Suprapubic skin (tissue), 4 donors: ENCODE measurements around the gene RIMBP2. TPM values are rescaled to one million over a fixed set of nuclear protein-coding genes. Genes with fewer than 3 reads are reported as not detected.

ENCODE experiments used
- DNase-seq, 2 donors: peaks; one replicate each; pipeline ENCODE4 v3.0.0-alpha.2; 2019; ENCODE audit warnings: low spot score in 2 of 2
- H3K27ac ChIP-seq: fragments of 200-600 bp; sonication (generic); one replicate; pipeline ENCODE4 v1.5.1; 2019
- H3K27me3 ChIP-seq: fragments of 200-600 bp; sonication (generic); one replicate; pipeline ENCODE4 v1.5.1; 2019
- H3K36me3 ChIP-seq: fragments of 200-600 bp; sonication (generic); one replicate; pipeline ENCODE4 v1.5.1; 2019
- H3K4me1 ChIP-seq: fragments of 200-600 bp; sonication (generic); one replicate; pipeline ENCODE4 v1.5.1; 2019
- H3K4me3 ChIP-seq: fragments of 200-600 bp; sonication (generic); one replicate; pipeline ENCODE4 v1.5.1; 2019; ENCODE audit warnings: mild to moderate bottlenecking
- H3K9me3 ChIP-seq: fragments of 200-600 bp; sonication (generic); one replicate; pipeline ENCODE4 v1.5.1; 2019
- CTCF ChIP-seq, 2 donors: fragments of 200-600 bp in 1 of 2; fragments of 450-650 bp in 1 of 2; sonication (generic) in 1 of 2; IDR thresholded peaks; one replicate each; pipeline ENCODE4 v1.5.1; 2016 to 2019; ENCODE audit warnings: antibody characterized with exemption in 2 of 2, mild to moderate bottlenecking in 1 of 2, moderate library complexity in 1 of 2
- EP300 ChIP-seq: sonication (generic); formaldehyde crosslinking; IDR thresholded peaks from one replicate; pipeline ENCODE4 v1.6.1; 2017; ENCODE audit warnings: antibody characterized with exemption
- POLR2A ChIP-seq, 2 donors: fragments of 450-650 bp; IDR thresholded peaks; one replicate each; pipeline ENCODE4 v1.6.1; 2017; ENCODE audit warnings: antibody characterized with exemption in 2 of 2, mild to moderate bottlenecking in 2 of 2, moderate library complexity in 2 of 2
- POLR2AphosphoS5 ChIP-seq, 3 donors: sonication (generic); formaldehyde crosslinking; IDR thresholded peaks; one replicate each; pipeline ENCODE4 v1.6.1; 2017; ENCODE audit warnings: antibody characterized with exemption in 3 of 3
- WGBS: methylation state at CpG from one replicate; pipeline ENCODE4 v1.1.5; 2018; 5-methylcytosine and 5-hydroxymethylcytosine counted together
- total RNA-seq, 4 donors: library from RNA; depleted of rRNA; stranded (reverse); fragments of >200 nt; gene quantifications; one replicate each; pipeline ENCODE4 v1.1.0, GENCODE V29; 2016

Gene RIMBP2
- total RNA-seq, 4 donors from 2014 or later = 2.1 to 21.8 (median 3.0) TPM

DNA sequence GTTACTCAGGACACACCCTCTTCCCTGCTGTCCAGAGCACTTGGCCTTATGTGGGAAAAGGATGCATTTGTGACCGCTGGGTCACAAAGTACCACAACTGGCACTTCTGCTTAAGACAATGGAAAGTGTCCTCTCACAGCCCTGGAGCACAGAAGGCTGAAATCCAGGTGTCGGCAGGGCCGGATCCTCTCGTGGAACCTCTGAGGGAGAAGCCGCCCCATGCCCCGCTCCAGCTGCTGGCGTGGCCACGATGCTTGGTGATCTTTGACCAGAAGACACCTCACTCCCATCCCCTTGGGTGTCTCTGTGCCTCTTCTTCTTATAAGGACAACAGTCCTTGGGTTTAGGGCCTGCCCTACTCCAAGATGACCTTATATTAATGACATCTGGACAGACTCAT, 221.4 kb downstream of the RIMBP2 start:
- no peak overlapping the region for H3K4me3 ChIP-seq
- no peak for DNase-seq
- H3K27me3 ChIP-seq = no peaks in the 10 kb centered on the region
- H3K9me3 ChIP-seq = no peaks in the 10 kb centered on the region
- no peaks in the 10 kb centered on the region for H3K4me1 ChIP-seq
- WGBS = 89% methylated on average over 7 of the region's 8 CpGs
- no peak overlapping the region for H3K27ac ChIP-seq
- no peak for TF ChIP-seq POLR2AphosphoS5 (IDR thresholded peaks at IDR 0.05)
- no peak for TF ChIP-seq EP300
- TF ChIP-seq CTCF (IDR thresholded peaks at IDR 0.05) = no peak
- TF ChIP-seq POLR2A (IDR thresholded peaks at IDR 0.05) = no peak
- H3K36me3 ChIP-seq = no peaks in the 10 kb centered on the region

DNA sequence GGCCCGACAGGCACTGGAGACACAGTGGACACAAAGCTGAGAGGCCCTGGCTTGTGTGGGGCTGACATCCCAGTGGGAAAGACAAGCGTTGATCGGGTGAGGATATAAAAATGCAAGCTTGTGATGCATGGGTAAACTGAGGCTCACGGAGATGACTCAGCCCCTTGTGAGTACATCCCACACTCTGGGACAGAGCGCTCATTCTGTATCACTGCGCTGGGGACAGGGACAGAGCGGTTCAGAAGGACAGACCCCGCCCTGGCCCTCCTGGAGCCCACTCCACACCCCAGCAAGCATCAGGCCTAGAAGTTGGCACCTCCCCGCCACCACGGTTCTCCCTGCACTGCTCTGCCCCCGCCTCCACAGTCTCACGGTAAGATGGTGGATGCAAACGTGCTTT, 222.1 kb downstream of the RIMBP2 start:
- Histone ChIP-seq H3K4me1 (no peaks in the 10 kb centered on the region), H3K4me3 (no peak overlapping the region), H3K27me3 (no peaks in the 10 kb centered on the region), H3K27ac (no peak overlapping the region), H3K9me3 (no peaks in the 10 kb centered on the region), H3K36me3 (no peaks in the 10 kb centered on the region)
- whole genome bisulfite sequencing = 89% methylated on average over 13 of the region's 13 CpGs
- no peak for DNase-seq
- TF ChIP-seq CTCF (IDR thresholded peaks at IDR 0.05) (no peak), POLR2AphosphoS5 (IDR thresholded peaks at IDR 0.05) (no peak), POLR2A (IDR thresholded peaks at IDR 0.05) (no peak), EP300 (no peak)

DNA sequence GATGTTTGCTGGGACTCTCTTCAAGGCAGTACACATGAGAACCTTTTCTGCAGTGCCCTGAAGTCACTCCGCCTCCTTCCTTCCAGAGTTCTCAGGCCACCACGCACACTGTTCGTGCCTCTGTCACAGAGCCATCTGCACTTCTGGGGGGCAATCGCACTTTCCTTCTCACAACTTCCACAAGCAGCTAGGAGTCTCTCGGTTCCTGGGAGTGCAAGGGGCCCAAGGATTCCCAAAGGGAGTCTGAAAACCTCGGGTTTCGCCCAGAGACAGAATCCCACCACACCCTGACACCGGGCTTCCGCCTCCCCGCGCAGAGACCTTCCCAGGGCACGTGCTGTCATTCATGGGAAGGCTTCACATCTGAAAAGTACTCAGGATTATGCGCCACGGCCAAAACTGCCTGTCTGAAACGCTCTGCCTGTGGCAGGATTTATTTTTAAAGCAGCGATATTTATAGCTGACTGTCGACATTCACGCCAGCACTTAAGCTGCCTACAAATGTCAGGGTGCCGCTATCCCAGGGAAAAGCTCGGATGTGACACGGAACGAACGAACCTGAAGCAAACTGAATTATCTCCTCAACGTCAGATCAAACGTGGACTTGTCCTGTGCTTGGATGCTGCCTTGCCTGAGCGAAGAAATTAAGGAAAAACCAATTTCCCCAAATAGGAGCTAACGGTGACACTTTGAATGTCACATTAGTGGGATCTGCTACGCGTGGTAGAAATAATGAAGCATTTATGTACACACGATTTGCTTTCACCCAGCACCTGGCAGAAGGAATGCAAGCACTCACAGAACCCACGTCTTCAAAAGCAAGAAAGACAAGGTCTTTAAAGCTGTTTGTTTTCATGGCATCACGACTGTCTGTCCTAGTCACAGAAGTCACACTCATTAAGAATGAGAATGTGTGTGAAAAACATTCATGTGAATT, 224.4 kb downstream of the RIMBP2 start:
- TF ChIP-seq POLR2A (IDR thresholded peaks at IDR 0.05) (no peak), EP300 (no peak), POLR2AphosphoS5 (IDR thresholded peaks at IDR 0.05) (no peak), CTCF (IDR thresholded peaks at IDR 0.05) (no peak)
- no peak overlapping the region for H3K4me3 ChIP-seq
- no peaks in the 10 kb centered on the region for H3K36me3 ChIP-seq
- H3K4me1 ChIP-seq = no peaks in the 10 kb centered on the region
- 64% methylated on average over 28 of the region's 32 CpGs for WGBS
- no peaks in the 10 kb centered on the region for H3K27me3 ChIP-seq
- no peak for DNase-seq
- H3K27ac ChIP-seq = no peak overlapping the region
- H3K9me3 ChIP-seq = no peaks in the 10 kb centered on the region

GRCh38 chr12:130490674-130491073, 225.4 kb downstream of the RIMBP2 start:
- 82% methylated on average over 10 of the region's 10 CpGs for WGBS
- Histone ChIP-seq H3K9me3 (no peaks in the 10 kb centered on the region), H3K27me3 (no peaks in the 10 kb centered on the region), H3K4me3 (no peak overlapping the region), H3K36me3 (no peaks in the 10 kb centered on the region), H3K4me1 (no peaks in the 10 kb centered on the region), H3K27ac (no peak overlapping the region)
- DNase-seq = no peak
- TF ChIP-seq EP300 (no peak), POLR2A (IDR thresholded peaks at IDR 0.05) (no peak), CTCF (IDR thresholded peaks at IDR 0.05) (no peak), POLR2AphosphoS5 (IDR thresholded peaks at IDR 0.05) (no peak)

- DNase-seq = no peak
- H3K9me3 ChIP-seq = no peaks in the 10 kb centered on the region
- H3K27ac ChIP-seq = no peak overlapping the region
- no peak for TF ChIP-seq POLR2A (IDR thresholded peaks at IDR 0.05)
- TF ChIP-seq CTCF (IDR thresholded peaks at IDR 0.05) = no peak
- H3K36me3 ChIP-seq = no peaks in the 10 kb centered on the region
- no peak overlapping the region for H3K4me3 ChIP-seq
- H3K27me3 ChIP-seq = no peaks in the 10 kb centered on the region
- 84% methylated on average over 7 of the region's 7 CpGs for WGBS
- H3K4me1 ChIP-seq = no peaks in the 10 kb centered on the region
These were observed 226.8 kb downstream of the RIMBP2 start for GRCh38 chr12:130489293-130489692.
